Suprapubic skin (tissue), 4 donors: ENCODE data around the gene KRTAP5-7. TPM values are rescaled to one million over a fixed set of nuclear protein-coding genes. Genes with fewer than 3 reads are reported as not detected.
"Not testable (repeated sequence)": the region's sequence is repeated elsewhere in the genome, so short reads cannot be mapped to it uniquely, and the experiment has no call there.

Source experiments
- DNase-seq, 2 donors: peaks; one replicate each; pipeline ENCODE4 v3.0.0-alpha.2; 2019; ENCODE audit warnings: low spot score in 2 of 2
- H3K27ac ChIP-seq: fragments of 200-600 bp; sonication (generic); one replicate; pipeline ENCODE4 v1.5.1; 2019
- H3K27me3 ChIP-seq: fragments of 200-600 bp; sonication (generic); one replicate; pipeline ENCODE4 v1.5.1; 2019
- H3K36me3 ChIP-seq: fragments of 200-600 bp; sonication (generic); one replicate; pipeline ENCODE4 v1.5.1; 2019
- H3K4me1 ChIP-seq: fragments of 200-600 bp; sonication (generic); one replicate; pipeline ENCODE4 v1.5.1; 2019
- H3K4me3 ChIP-seq: fragments of 200-600 bp; sonication (generic); one replicate; pipeline ENCODE4 v1.5.1; 2019; ENCODE audit warnings: mild to moderate bottlenecking
- H3K9me3 ChIP-seq: fragments of 200-600 bp; sonication (generic); one replicate; pipeline ENCODE4 v1.5.1; 2019
- EP300 ChIP-seq: sonication (generic); formaldehyde crosslinking; IDR thresholded peaks from one replicate; pipeline ENCODE4 v1.6.1; 2017; ENCODE audit warnings: antibody characterized with exemption
- POLR2A ChIP-seq, 2 donors: fragments of 450-650 bp; IDR thresholded peaks; one replicate each; pipeline ENCODE4 v1.6.1; 2017; ENCODE audit warnings: antibody characterized with exemption in 2 of 2, mild to moderate bottlenecking in 2 of 2, moderate library complexity in 2 of 2
- POLR2AphosphoS5 ChIP-seq, 3 donors: sonication (generic); formaldehyde crosslinking; IDR thresholded peaks; one replicate each; pipeline ENCODE4 v1.6.1; 2017; ENCODE audit warnings: antibody characterized with exemption in 3 of 3
- WGBS: methylation state at CpG from one replicate; pipeline ENCODE4 v1.1.5; 2018; 5-methylcytosine and 5-hydroxymethylcytosine counted together
- total RNA-seq, 4 donors: library from RNA; depleted of rRNA; stranded (reverse); fragments of >200 nt; gene quantifications; one replicate each; pipeline ENCODE4 v1.1.0, GENCODE V29; 2016
- TF ChIP-seq, protein P1 (sequence below), 2 donors: fragments of 200-600 bp in 1 of 2; fragments of 450-650 bp in 1 of 2; sonication (generic) in 1 of 2; IDR thresholded peaks; one replicate each; pipeline ENCODE4 v1.5.1; 2016 to 2019; ENCODE audit warnings: antibody characterized with exemption in 2 of 2, mild to moderate bottlenecking in 1 of 2, moderate library complexity in 1 of 2

KRTAP5-7 gene
- total RNA-seq, 4 donors from 2014 or later = 0.42 to 3.0 (median 1.0) TPM; not detected in 1

DNA sequence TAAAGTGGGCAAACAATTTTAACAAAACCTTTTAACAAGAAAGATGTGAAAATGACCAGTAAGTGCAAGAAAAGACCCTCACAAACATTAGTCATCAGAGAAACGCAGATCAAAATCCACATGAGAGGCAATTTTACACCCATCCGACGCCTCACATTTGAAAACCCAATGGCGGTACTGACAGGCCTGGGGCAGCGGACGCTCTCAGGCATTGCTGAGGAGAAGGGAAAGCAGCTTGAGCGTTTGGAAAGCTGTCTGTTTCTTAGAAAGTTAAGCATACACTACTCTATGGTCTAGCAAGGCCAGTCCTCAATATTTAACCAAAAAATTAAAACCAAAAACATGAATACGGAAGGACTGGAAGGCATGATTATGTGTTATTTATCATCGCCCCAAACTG is 8.8 kb downstream of the KRTAP5-7 start:
- Histone ChIP-seq H3K4me1 (no peaks in the 10 kb centered on the region), H3K4me3 (no peak overlapping the region), H3K27me3 (no peaks in the 10 kb centered on the region), H3K9me3 (no peaks in the 10 kb centered on the region), H3K36me3 (no peaks in the 10 kb centered on the region), H3K27ac (no peak overlapping the region)
- TF ChIP-seq, protein P1, sequence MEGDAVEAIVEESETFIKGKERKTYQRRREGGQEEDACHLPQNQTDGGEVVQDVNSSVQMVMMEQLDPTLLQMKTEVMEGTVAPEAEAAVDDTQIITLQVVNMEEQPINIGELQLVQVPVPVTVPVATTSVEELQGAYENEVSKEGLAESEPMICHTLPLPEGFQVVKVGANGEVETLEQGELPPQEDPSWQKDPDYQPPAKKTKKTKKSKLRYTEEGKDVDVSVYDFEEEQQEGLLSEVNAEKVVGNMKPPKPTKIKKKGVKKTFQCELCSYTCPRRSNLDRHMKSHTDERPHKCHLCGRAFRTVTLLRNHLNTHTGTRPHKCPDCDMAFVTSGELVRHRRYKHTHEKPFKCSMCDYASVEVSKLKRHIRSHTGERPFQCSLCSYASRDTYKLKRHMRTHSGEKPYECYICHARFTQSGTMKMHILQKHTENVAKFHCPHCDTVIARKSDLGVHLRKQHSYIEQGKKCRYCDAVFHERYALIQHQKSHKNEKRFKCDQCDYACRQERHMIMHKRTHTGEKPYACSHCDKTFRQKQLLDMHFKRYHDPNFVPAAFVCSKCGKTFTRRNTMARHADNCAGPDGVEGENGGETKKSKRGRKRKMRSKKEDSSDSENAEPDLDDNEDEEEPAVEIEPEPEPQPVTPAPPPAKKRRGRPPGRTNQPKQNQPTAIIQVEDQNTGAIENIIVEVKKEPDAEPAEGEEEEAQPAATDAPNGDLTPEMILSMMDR (IDR thresholded peaks at IDR 0.05) = no peak
- no peak for TF ChIP-seq POLR2A (IDR thresholded peaks at IDR 0.05)
- DNase-seq = no peak
- WGBS = 90% methylated on average over 9 of the region's 9 CpGs

DNA sequence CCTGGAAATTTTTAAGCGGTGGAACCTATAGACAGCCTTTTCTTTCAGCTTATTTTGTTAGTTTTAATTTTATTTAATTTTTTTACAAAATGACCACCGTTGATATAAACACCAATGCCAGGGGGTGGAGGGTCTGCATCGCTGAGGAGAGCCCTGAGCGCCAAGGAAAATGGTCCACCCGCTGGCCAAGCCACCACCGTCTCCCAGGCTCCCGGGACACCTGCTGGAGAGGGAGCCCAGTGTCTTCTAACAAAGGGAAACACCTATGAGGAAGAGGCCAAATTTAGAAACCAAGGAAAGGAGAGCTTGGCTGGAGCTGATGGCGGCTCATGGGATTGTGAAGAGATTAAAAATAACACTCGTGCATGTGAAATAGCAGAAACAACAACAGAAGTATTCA is 10.5 kb downstream of the KRTAP5-7 start:
- no peak overlapping the region for H3K4me3 ChIP-seq
- no peaks in the 10 kb centered on the region for H3K9me3 ChIP-seq
- 84% methylated on average over 9 of the region's 9 CpGs for WGBS
- H3K27me3 ChIP-seq = no peaks in the 10 kb centered on the region
- no peaks in the 10 kb centered on the region for H3K36me3 ChIP-seq
- TF ChIP-seq POLR2A (IDR thresholded peaks at IDR 0.05) (no peak), EP300 (no peak), POLR2AphosphoS5 (IDR thresholded peaks at IDR 0.05) (no peak)
- TF ChIP-seq, protein P1 (IDR thresholded peaks at IDR 0.05) = no peak
- H3K4me1 ChIP-seq = no peaks in the 10 kb centered on the region
- no peak overlapping the region for H3K27ac ChIP-seq
- no peak for DNase-seq

DNA sequence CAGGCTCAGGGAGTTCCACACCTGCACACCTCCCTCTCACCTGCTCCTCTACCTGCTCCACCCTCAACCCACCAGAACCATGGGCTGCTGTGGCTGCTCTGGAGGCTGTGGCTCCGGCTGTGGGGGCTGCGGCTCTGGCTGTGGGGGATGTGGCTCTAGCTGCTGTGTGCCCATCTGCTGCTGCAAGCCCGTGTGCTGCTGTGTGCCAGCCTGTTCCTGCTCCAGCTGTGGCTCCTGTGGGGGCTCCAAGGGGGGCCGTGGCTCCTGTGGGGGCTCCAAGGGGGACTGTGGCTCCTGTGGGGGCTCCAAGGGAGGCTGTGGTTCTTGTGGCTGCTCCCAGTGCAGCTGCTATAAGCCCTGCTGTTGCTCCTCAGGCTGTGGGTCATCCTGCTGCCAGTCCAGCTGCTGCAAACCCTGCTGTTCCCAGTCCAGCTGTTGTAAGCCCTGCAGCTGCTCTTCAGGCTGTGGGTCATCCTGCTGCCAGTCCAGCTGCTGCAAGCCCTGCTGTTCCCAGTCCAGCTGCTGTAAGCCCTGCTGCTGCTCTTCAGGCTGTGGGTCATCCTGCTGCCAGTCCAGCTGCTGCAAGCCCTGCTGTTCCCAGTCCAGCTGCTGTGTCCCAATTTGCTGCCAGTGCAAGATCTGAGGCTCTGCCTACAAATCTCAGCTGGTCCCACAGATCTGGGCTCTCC is 11.1 kb downstream of the KRTAP5-7 start, which contains the start of gene KRTAP5-8:
Gene KRTAP5-8 (plus strand): TSS at position 49 of the 689 bp plus-strand sequence. CDS start 31 bp downstream, at position 80.
- not testable (repeated sequence) for H3K36me3 ChIP-seq, H3K27me3 ChIP-seq, H3K27ac ChIP-seq, H3K9me3 ChIP-seq, DNase-seq, H3K4me3 ChIP-seq, H3K4me1 ChIP-seq
- 72% methylated on average over 2 of the region's 4 CpGs for WGBS

DNA sequence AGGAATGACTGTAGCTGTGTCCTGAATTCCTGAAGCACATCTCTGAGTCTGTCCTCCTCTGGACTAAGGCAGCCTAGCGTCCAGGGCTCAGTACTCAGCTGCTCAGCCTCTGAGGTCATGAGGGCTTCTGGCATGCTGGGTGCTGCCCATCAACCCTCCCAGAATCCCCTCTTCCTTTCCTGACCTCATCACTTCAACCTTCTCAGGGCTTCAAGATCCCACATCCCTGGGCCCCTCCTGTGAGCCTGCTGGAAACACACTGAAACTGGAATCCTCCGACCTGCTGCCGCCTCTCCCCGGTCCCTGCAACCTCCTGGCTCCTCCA is 11.6 kb downstream of the KRTAP5-7 start:
- Histone ChIP-seq H3K9me3 (no peaks in the 10 kb centered on the region), H3K36me3 (no peaks in the 10 kb centered on the region), H3K4me1 (no peaks in the 10 kb centered on the region), H3K27me3 (no peaks in the 10 kb centered on the region), H3K4me3 (no peak overlapping the region), H3K27ac (no peak overlapping the region)
- no peak for DNase-seq
- no peak for TF ChIP-seq EP300
- no peak for TF ChIP-seq POLR2A (IDR thresholded peaks at IDR 0.05)
- TF ChIP-seq, protein P1 (IDR thresholded peaks at IDR 0.05) = no peak
- TF ChIP-seq POLR2AphosphoS5 (IDR thresholded peaks at IDR 0.05) = no peak
- WGBS = 91% methylated on average over 4 of the region's 4 CpGs

DNA sequence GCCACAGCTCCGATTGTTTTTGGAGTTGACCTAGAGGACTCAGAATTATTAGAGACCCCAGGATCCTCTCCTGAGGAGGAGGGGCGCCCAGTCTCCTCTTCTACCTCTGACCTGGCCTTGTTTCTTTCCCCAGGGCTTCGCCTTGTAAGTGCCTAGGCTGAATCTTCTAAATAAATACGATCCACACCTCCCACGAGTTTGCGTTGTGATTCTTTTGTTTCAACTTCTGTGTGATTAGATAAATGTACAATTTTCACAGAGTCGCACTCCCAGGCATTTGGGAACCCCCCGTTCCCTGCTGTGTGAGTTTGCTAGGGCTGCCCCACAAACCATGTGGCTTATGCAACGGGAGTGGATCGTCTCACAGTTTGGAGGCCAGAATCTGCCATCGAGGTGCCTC is 11.9 kb downstream of the KRTAP5-7 start:
- WGBS = 91% methylated on average over 11 of the region's 11 CpGs
- no peaks in the 10 kb centered on the region for H3K36me3 ChIP-seq
- DNase-seq = no peak
- H3K4me1 ChIP-seq = no peaks in the 10 kb centered on the region
- H3K27ac ChIP-seq = no peak overlapping the region
- no peaks in the 10 kb centered on the region for H3K27me3 ChIP-seq
- no peaks in the 10 kb centered on the region for H3K9me3 ChIP-seq
- TF ChIP-seq, protein P1 (IDR thresholded peaks at IDR 0.05) = no peak
- no peak for TF ChIP-seq EP300
- no peak for TF ChIP-seq POLR2AphosphoS5 (IDR thresholded peaks at IDR 0.05)
- no peak for TF ChIP-seq POLR2A (IDR thresholded peaks at IDR 0.05)
- H3K4me3 ChIP-seq = no peak overlapping the region

DNA sequence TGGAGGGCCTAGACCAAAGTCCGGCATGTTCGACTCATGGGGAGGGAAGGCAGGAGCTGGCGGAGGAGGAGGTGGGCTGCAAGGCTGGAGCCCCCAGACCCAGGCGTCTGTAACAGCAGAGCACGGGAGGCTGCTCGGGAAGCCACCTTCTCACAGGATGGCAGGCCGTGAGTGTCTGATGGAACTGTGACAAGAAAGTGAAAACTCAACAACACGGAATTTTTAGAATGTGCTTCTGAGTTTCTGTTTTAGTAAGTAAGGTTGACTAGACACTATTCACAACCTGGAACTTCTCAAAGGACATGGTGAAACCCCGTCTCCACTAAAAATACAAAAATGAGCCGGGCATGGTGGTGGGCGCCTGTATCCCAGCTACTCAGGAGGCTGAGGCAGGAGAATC is 12.9 kb downstream of the KRTAP5-7 start:
- not testable (repeated sequence) for H3K36me3 ChIP-seq, H3K27ac ChIP-seq, H3K4me1 ChIP-seq, H3K27me3 ChIP-seq, H3K9me3 ChIP-seq, H3K4me3 ChIP-seq, DNase-seq
- 89% methylated on average over 11 of the region's 11 CpGs for WGBS

DNA sequence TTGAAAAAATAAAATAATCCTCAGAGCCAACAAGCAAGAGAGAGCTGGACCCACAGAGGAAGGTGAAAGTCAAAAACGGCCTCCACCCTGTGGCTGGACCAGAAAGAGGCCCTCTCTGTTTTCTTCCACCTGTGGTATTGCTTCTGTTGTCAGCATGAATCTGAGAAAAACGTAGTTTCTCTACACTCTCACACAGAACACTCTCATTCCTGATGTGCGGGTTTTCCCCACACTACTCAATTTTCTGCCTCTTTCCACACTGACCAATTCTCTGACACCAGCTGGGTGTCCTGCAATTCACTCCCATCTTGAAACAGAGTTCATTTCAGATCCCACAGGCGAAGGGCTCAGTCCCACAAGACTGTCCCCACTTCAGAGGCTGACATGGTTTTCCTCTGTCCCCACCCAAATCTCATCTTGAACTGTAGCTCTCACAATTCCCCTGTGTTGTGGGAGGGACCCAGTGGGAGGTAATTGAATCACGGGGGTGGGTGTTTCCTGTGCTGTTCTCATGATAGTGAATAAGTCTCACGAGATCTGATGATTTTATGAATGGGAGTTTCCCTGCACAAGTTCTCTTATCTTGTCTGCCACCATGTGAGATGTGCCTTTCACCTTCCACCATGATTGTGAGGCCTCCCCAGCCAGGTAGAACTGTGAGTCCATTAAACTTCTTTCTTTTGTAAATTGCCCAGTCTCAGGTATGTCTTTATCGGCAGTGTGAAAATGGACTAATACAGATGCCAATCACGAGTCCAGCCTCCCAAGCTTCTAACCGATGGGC is 13.6 kb downstream of the KRTAP5-7 start:
- H3K27ac ChIP-seq, H3K4me3 ChIP-seq, H3K27me3 ChIP-seq, H3K36me3 ChIP-seq, DNase-seq, H3K4me1 ChIP-seq, H3K9me3 ChIP-seq: not testable (repeated sequence)
- WGBS = 87% methylated on average over 9 of the region's 9 CpGs
